Measurements from ENCODE around the gene TAS2R40.

TAS2R40 gene

GRCh38 chr7:143185551-143185950 is 36.3 kb upstream of the TAS2R40 start:
- no peak overlapping the region for H3K4me3 ChIP-seq (ENCODE audit: low read length)
- DNase-seq (ENCODE audit: low read depth) = no peak
- no peak for TF ChIP-seq CTCF (conservative IDR thresholded peaks at IDR 0.05; ENCODE audit: low read length)

GRCh38 chr7:143188994-143189393 is 32.8 kb upstream of the TAS2R40 start:
- DNase-seq (ENCODE audit: low read depth) = no peak
- no peak overlapping the region for H3K4me3 ChIP-seq (ENCODE audit: low read length)
- no peak for TF ChIP-seq CTCF (conservative IDR thresholded peaks at IDR 0.05; ENCODE audit: low read length)

GRCh38 chr7:143193880-143194279 is 28.0 kb upstream of the TAS2R40 start:
- TF ChIP-seq CTCF (conservative IDR thresholded peaks at IDR 0.05; ENCODE audit: low read length) = no peak
- H3K4me3 ChIP-seq (ENCODE audit: low read length) = no peak overlapping the region
- no peak for DNase-seq (ENCODE audit: low read depth)

- H3K4me3 ChIP-seq (ENCODE audit: low read length) = no peak overlapping the region
- no peak for TF ChIP-seq CTCF (conservative IDR thresholded peaks at IDR 0.05; ENCODE audit: low read length)
- no peak for DNase-seq (ENCODE audit: low read depth)
These were observed 22.8 kb upstream of the TAS2R40 start for GRCh38 chr7:143199040-143199439.

- no peak overlapping the region for H3K4me3 ChIP-seq (ENCODE audit: low read length)
- no peak for TF ChIP-seq CTCF (conservative IDR thresholded peaks at IDR 0.05; ENCODE audit: low read length)
- DNase-seq (ENCODE audit: low read depth) = no peak
These were observed 19.7 kb upstream of the TAS2R40 start for GRCh38 chr7:143202161-143202560.

- no peak for TF ChIP-seq CTCF (conservative IDR thresholded peaks at IDR 0.05; ENCODE audit: low read length)
- DNase-seq (ENCODE audit: low read depth) = no peak
These were observed 18.5 kb upstream of the TAS2R40 start for GRCh38 chr7:143203386-143203785.

GRCh38 chr7:143205560-143206293 is 16.1 kb upstream of the TAS2R40 start:
- DNase-seq (ENCODE audit: low read depth) = peak; percentile 9
- TF ChIP-seq CTCF (conservative IDR thresholded peaks at IDR 0.05; ENCODE audit: low read length) = no peak
- H3K4me3 ChIP-seq (ENCODE audit: low read length) = no peak overlapping the region

More at GRCh38 chr7:143203386-143203785, 18.5 kb upstream of the TAS2R40 start:
- no peak overlapping the region for H3K4me3 ChIP-seq (ENCODE audit: low read length)
